GM21515 (cell line): Measurements from ENCODE around the gene KRTAP10-8.
"Not testable (repeated sequence)": the region's sequence is repeated elsewhere in the genome, so short reads cannot be mapped to it uniquely, and the experiment has no call there.

Source experiments
- ATAC-seq: cut with Tn5 transposase; IDR thresholded peaks from one replicate; pipeline ENCODE4 v1.9.1; 2021; ENCODE audit not compliant: unreplicated experiment

KRTAP10-8 gene

DNA sequence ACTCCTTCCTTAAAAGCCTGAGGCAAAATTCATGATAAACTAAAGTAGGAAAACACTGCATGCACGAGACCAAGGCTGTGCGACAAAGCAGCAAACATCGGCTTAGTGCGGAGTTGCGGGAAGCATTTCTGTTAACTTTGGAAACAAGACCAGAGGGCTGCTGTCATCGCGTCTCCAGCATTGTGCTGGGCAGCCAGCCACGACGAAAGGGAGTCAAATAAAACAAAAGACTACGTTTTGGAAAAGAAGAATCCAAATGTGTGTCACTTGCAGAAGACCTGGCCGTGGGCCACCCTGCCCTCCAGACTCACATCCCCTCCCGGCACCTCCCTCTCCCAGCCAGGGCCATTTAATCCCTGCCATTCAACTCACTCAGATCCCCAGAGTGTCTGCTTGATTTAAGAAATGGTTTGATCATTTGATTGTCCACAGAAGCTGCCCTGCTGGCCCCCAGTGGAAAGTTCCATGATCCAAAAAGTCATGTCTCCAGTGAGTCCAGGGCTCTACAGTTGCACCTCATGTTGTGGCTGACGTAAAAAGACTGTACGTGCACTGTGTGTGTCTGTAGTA lies 31.9 kb downstream of the KRTAP10-8 start:
- ATAC-seq = no peak

DNA sequence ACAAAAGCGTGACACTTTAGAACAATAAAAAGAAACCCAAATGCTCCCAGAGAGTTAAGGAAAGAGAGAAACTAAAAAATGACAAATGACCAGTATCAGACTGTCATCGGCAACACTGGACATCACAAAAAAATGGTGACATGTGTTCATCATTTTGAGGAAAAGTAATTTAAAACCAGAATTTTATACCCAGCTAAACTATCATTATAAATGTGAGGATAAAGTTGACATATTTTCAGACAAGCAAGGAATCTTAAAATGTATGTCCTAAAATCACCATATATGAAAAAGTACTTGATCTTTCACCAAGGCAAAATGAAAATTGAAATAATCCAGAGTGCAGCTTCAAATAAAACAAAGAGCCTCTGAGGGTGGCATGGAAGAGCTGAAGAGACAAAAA lies 33.0 kb downstream of the KRTAP10-8 start:
- ATAC-seq = no peak

GRCh38 chr21:44646366-44647221 lies 34.7 kb downstream of the KRTAP10-8 start, which contains the start of gene KRTAP10-11:
KRTAP10-11 (plus strand) TSS chr21:44646414; CDS start chr21:44646459, 45 bp downstream.
- not testable (repeated sequence) for ATAC-seq

DNA sequence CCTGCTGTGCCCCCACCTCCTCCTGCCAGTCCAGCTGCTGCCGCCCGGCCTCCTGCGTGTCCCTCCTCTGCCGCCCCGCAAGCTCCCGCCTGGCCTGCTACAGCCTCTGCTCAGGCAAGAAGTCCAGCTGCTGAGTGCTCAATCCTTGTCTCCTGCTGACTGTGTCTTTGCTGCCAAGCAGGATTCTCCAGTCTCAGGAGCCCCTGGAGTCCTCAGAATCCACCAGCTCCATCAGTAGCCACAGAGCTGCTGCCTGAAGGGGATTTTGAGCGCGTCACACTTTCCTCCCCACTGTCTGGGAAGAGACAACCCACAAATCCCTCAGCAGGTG lies 35.3 kb downstream of the KRTAP10-8 start:
- no peak for ATAC-seq

GRCh38 chr21:44648557-44649311 lies 36.9 kb downstream of the KRTAP10-8 start:
- no peak for ATAC-seq

GRCh38 chr21:44649521-44650100 lies 37.7 kb downstream of the KRTAP10-8 start:
- no peak for ATAC-seq

GRCh38 chr21:44650265-44650972 lies 38.5 kb downstream of the KRTAP10-8 start:
- no peak for ATAC-seq

GRCh38 chr21:44650973-44651675 lies 39.2 kb downstream of the KRTAP10-8 start:
- no peak for ATAC-seq

DNA sequence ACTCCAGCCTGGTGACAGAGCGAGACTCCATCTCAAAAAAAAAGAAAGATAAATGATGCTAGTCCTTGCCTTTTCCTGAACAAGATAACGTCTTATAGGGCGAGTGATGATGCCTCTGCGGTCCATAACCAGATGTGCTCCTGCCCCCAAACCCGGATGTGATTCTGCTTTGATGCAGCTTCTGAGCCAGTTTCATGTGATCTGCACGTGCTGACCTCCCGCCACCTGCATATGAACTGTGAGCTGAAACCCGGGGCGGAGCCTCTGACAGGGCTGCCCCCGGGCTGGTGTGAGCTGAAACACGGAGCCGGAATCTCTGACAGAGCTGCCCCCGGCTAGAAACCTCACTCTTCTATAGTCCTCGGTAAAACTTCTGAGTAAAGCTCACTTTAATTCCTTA lies 41.2 kb downstream of the KRTAP10-8 start:
- ATAC-seq = no peak

DNA sequence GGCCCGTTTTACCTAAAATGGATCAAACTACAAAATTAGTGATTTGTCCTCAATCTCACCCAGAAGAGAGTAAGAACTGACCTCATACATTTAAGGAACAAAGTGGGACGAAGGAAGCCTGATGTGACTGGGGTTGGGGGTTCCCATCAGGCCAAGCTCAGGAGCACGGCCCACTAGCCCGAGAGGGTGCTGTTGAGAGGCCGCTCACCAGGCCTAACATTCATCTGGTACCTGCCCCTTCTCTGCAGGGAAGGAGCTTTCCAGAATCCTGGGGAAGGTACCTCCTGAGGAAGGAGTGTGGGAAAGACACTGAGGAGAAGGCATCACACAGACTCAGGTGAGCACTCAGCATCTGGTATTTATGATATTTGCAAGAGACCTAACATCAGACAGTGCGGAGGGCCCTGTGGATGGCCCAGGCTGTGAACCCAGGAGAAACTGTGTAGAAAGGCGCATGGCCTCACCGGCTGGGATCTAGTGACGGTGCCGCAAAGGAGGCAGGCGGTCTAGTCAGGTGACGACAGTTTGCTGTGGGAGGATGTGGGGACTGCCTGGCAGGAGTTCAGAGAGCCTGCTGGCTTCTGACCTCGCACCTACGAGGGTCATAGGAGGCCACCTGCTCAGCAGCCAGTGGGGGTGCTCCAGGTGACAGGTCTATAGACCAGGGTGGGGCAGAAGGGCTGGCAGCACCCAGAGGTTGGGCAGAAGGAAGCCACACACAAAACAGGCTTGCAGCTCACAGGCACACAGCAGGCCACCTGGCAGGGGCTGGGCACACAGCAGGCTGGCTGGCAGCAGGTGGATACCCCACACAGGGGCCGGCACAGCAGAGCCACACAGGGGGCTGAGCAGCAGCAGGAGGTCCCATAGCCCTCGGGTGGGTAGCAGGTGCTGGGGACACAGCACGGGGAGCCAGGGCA lies 42.0 kb downstream of the KRTAP10-8 start:
- ATAC-seq = no peak

GRCh38 chr21:44654576-44655175 lies 42.8 kb downstream of the KRTAP10-8 start, which contains the start of gene KRTAP12-4:
KRTAP12-4 (minus strand) TSS chr21:44654659; CDS start chr21:44654614, 45 bp downstream.
- no peak for ATAC-seq

GRCh38 chr21:44656868-44657267 lies 45.0 kb downstream of the KRTAP10-8 start:
- ATAC-seq = no peak

DNA sequence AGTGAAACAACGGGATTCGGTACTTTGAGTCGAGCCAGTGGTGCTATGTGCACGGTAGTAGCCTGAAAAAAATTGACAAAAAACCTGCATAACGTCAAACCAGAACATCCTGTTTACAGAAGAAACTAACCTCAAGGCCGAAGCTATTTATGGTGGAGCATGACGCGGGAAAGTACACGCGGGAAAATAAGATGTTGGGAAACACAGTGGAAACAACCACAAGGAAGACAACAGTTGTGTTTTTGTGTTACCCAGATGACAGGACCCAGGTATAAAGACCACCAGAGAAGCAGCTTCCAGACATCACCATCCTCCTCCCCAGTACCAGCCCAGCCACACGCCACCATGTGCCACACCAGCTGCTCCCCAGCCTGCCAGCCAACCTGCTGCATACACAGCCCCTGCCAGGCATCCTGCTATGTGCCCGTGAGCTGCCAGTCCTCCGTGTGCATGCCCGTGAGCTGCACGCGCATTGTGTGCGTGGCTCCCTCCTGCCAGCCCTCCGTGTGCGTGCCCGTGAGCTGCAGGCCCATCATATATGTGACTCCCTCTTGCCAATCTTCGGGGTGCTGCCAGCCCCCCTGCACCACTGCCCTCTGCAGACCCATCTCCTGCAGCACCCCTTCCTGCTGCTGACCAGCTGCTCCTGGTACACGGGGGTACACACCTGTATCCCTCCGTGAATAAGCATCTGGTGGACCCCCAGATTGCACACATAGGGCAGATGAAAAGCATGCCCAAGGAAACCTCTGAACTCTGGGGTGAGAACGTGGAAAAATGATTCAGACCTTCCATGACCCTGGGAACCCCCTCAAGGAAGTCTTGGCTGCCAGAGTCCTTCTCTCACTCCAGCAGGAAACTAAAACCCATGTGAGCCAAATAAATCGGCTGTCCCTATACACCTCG lies 46.0 kb downstream of the KRTAP10-8 start, which contains the start of gene KRTAP12-3:
Gene KRTAP12-3 (plus strand): TSS at position 298 of the 906 bp plus-strand sequence. CDS start 48 bp downstream, at position 346.
- ATAC-seq = no peak

DNA sequence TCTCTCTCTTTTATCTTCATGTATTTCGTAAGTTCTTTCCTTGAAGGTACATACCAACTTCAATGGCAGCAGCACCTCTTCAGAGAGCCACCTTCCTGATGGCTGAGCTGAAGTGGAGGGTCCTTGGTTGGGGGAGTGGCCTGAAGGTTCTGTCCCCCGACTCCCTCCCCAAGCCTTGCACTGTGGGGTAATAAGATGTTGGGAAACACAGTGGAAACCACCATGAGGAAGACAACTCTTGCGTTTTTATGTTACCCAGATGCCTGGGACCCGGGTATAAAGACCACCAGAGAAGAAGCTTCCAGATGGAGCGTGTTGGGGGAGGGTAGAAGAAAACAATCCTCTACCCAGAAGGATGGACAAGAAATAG lies 46.6 kb downstream of the KRTAP10-8 start:
- ATAC-seq = no peak

GRCh38 chr21:44658913-44659595 lies 47.2 kb downstream of the KRTAP10-8 start:
- no peak for ATAC-seq

- ATAC-seq = not testable (repeated sequence)
Observed at GRCh38 chr21:44661567-44661966, 49.7 kb downstream of the KRTAP10-8 start.
